GM19397 (cell line): ENCODE measurements around the gene OASL.

Experiments used
- ATAC-seq: cut with Tn5 transposase; IDR thresholded peaks from one replicate; pipeline ENCODE4 v1.9.1; 2021; ENCODE audit warnings: mild to moderate bottlenecking, moderate library complexity; ENCODE audit not compliant: unreplicated experiment

OASL gene

DNA sequence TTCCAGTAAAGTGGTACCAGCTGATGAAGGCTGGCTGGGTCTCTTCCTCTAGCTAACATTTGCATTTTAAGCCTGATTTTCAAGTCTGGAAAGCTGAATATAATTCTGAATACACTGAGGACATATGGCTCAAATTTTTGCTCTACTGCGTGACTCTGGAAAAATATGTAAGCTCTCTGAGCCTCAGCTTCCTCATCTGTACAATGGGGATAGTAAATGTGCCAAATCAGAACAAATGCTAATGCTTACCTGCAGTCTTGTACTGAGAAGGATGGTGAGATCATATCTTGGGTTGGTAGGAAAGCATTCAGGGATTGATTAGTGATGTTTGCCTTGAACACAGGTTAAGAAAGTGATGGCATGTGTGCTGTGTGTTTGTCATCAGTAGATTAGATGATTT is 46.1 kb downstream of the OASL start:
- ATAC-seq = no peak

DNA sequence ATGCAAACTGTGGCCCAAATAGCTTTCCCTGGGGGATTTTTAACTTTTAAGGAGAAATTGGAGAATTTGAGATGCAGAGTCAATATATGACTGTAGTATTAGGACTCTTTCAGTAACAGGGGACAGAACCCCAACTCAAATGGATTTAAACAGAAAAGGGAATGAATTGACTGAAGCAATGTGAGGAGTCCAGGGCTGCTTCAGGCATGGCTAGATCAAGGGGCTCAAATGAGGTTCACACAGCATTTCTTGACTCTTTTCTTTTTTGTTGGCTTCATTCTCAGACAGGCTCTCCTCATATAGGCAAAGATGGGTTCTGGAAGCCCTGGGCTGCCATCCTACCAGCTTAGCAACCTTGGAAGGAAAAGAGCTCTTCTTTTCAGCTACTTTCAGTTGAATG is 47.1 kb downstream of the OASL start:
- no peak for ATAC-seq

DNA sequence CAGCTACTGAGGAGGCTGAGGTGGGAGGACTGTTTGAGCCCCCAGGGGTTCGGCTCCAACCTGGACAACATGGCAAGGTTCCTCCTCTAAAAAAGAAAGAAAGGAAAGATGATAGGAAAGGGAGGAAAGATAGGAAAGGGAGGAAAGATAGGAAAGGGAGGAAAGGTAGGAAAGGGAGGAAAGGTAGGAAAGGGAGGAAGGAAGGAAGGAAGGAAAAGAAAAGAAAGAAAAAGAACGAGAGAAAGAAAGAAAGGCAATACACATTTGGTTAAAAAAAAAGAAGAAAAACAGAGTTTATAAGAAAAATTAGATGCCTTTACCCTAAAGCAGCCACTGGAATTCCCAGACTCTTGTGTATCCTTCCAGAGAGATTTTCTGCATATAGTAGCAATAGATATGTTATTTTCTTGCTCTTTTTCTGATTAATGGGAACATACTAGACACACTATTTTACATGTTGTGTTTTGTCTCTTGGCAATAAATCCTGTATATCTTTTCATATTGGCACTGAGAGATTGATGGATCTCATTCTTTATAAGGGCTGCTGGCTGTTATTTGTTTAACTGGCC is 48.5 kb downstream of the OASL start:
- no peak for ATAC-seq

DNA sequence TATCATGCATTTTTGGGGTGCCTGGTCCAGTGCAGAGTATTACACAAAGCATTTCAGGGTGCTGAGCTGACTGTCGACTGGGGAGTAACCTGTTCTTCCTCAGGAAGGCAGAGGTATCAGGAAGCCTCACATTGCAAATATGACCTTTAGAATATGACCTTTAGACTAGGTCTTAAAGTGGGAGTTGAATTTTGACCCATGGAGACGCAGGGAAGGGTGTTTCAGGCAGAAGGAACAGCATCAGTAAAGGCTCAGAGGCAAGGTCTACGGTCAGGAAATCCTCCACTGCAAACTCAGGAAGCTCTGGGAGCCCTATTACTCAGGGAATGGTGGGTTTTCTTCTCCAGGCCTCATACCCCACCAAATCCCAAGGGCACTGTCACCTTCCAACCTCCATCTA is 49.4 kb downstream of the OASL start:
- no peak for ATAC-seq

DNA sequence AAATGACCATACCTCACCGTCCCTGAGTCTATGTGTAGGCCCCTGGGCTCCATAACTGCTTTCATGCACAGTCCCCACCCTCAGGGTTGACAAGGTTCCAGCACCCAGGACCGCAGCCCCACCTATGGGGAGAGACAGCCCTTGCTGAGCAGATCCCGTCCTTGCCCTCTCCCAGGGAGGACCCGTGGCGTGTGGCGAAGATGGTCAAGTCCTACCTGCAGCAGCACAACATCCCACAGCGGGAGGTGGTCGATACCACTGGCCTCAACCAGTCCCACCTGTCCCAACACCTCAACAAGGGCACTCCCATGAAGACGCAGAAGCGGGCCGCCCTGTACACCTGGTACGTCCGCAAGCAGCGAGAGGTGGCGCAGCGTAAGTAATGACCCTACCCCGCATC is 50.4 kb downstream of the OASL start:
- ATAC-seq = no peak

DNA sequence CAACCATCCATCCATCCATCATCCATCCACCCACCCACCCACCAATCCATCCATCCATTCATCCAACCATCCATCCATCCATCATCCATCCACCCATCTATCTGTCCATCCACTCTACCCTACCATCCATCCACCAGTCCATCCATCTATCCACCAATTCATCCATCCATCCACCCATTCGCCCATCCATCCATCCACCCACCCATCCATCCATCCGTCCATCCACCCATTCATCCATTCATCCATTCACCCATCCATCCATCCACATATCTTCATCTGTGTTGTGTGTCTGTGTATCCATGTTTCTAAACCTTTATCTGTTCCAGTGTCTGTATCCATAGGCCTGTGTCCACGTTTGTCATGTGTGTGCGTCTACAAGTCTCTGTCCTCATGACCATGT is 50.8 kb downstream of the OASL start:
- no peak for ATAC-seq

DNA sequence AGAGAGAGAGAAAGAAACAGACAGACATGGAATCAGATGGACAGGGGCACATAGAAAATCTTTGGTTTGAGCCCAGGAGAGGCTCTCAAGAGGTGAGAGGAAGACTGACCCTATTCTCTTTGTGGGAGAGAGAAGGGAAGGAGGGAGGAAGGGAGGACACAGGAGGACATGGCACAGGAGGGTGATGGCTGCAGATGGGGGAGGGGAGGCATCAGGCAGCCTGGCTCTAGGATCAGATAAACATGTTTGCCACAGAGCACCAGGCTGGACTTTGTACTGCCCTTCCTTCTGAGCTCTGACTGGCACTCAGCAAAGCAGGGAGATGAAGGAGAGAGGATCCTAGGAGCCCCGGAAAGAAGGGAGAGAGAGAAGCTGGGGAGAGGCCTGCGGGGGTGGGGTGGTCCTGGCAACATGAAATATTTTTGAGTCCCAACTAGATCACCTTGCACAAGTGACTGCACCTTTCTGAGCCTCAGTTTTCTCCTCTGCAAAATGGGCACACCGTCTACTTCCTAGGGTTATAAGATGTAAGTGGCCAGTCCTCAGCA is 54.6 kb downstream of the OASL start:
- ATAC-seq = no peak

DNA sequence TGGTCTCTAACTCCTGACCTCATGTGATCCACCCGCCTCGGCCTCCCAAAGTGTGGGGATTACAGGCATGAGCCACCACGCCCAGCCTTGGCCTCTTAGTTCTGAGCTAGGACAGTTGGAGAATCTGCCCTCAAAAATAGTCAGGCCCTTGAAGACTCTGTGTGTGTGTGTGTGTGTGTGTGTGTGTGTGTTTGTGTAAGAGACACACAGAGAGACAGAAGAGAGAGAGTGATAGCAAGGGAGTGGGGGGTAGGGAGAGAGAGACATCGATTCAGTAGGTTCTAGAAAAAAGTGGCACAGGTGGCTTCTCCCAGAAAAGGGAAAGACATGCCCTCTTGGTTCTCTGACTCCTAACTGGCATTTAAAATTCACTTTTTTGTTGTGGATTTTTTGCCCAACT is 55.3 kb downstream of the OASL start:
- no peak for ATAC-seq

DNA sequence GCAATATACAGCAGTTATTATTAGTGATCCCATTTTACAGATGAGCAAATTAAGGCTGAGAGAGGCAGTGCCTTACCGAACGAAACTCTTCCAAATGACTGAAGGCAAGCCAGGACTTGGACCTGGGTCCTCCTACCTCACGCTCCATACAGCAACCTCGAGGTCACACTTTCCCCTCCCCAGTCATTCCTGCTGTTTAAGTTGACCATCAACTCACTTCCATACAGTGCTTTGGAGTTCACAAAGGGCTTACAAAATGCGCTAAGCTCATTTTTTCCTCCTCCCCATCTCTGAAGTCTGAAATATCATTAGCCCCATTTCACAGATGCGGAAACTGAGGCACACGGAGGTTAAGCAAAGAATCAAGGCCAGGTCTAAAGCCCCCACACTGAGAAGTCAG is 56.4 kb downstream of the OASL start:
- ATAC-seq = no peak

DNA sequence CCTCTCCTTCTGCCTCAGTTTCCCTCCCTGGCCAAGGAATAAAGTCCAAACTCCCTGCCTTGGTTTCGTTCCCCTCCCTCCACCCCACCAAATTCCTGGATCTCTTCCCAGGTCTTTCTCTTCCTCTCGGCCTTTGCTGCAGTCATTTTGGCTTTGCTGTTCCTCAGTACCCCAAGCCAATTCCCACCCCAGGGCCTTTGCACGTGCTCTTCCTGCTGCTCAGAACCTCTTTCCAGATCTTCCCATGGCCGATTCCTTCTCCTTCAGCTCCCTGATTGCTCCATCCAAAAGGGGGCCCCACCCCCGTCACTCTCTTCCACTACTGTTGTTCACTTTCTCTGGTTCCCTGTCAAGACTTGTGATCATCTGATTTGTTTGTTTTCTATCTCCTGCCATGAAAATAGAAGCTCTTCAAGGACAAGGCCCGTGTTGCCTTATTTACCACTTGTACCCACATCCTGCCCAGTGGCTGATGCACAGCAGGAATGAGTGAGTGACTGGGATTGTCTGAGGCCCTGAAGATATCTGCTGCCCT is 57.6 kb downstream of the OASL start:
- no peak for ATAC-seq

DNA sequence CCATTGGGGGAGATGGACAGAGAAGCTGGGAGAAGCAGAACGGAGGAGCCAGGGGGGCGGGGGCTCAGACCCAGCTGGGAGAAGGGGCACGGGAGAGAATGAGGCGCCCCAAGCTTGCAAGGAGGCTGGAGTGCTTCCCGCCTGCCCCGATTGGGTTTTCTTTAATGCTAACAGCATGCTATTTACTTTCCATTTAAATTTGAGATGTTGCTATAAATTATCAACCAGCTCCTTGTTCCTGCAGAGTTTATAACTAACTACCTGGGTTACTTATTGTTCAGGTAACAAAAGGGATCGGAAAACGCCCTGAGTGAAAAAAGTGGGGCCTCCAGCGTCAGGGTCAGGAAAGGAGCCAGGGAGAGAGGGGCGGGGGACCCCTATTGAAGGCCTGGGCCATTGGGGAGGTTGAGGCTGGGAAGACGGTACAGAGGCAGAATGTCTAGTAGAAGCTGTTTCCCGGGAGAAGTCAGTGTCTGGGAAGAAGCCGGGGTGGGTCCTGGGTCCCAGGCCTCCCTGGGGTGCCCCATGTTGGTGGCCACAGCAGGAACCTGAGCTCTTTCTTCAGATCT is 58.2 kb downstream of the OASL start:
- ATAC-seq = no peak

DNA sequence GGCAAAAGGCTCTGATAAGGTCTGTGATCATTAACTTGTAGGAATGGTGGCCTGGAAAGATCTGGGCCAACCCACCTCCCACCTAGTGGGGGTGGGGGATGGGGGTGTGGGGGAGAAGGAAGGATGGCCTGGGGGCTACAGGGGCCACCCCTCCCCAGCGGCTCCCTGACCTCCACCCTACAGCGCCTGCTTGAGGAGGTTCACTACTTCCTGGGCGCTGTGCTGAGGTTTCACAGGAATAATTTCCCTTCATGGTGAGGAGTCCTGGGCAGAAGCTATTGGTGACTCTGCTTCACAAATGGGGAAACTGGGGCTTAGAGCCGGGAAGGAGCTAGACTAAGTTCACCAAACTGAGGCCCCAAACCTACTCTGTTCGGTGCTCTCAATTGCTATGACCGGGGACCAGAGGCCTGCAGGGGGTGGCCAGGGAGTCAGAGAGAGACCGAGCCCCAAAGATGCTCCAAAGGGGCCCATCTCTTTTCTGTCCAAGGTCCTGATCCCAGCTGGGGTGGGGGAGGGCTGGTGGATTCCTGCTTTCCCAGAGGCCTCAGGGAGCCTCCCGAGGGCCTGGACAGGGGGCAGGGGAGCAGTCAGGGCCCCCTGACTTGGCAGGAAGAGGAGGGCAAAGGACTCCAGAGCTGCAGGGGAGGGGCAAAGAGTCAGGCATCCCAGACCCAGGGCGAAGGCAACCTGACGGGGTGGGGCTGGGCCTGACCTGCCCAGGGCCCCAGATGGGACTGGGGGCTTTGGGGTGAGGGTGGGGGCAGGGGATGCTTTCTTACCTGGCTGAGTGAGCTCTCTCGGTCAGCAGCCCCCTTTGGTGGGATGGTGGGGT is 59.0 kb downstream of the OASL start:
- ATAC-seq = no peak

DNA sequence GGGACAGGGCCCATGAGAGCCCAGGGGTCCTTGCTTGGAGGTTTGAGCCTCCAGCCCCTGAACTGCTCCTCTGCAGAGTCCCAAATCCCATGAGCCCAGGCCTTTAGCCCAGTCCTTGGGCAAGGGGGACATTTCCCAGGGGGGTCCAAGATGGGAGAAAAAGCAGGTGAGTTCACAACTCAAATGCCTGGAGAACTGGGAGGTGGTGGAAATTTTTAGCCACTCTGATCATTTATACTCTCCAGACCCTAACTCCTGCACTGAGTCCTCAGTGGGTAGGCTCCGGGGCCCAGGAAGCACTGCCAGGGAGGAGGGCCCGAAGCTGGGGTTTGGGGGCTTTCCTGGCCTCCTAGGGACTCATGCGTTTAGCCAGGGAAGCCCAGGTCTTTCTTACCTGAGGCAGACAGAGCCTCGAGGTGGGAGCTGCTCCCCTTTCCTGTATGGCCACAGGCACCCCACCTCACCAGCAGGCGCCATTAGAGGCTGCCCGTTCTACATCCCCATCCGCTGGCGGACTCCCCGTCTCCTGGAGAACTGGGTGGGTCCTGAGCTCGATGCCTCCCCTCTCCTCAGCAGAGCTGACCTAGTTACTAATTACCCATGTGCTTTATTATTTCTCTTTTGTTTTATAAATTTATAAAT is 59.7 kb downstream of the OASL start:
- no peak for ATAC-seq

DNA sequence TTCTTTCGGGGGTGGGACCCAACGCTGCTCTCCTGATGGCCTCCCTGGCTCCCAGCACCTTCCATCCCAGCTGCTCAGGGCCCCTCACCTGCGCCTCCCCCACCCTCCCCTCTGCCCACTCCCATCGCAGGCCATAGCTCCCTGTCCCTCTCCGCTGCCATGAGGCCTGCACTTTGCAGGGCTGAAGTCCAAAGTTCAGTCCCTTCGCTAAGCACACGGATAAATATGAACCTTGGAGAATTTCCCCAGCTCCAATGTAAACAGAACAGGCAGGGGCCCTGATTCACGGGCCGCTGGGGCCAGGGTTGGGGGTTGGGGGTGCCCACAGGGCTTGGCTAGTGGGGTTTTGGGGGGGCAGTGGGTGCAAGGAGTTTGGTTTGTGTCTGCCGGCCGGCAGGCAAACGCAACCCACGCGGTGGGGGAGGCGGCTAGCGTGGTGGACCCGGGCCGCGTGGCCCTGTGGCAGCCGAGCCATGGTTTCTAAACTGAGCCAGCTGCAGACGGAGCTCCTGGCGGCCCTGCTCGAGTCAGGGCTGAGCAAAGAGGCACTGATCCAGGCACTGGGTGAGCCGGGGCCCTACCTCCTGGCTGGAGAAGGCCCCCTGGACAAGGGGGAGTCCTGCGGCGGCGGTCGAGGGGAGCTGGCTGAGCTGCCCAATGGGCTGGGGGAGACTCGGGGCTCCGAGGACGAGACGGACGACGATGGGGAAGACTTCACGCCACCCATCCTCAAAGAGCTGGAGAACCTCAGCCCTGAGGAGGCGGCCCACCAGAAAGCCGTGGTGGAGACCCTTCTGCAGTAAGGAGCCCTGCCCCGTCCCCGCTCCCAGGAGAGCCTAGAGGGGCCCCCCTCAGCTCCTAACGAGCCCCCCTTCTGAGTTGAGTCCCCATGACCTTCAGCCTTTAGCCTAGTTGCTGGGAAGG is 60.5 kb downstream of the OASL start, which contains the start of gene HNF1A:
Gene HNF1A (plus strand): TSS at position 248 of the 924 bp plus-strand sequence. CDS start 226 bp downstream, at position 474.
- no peak for ATAC-seq

DNA sequence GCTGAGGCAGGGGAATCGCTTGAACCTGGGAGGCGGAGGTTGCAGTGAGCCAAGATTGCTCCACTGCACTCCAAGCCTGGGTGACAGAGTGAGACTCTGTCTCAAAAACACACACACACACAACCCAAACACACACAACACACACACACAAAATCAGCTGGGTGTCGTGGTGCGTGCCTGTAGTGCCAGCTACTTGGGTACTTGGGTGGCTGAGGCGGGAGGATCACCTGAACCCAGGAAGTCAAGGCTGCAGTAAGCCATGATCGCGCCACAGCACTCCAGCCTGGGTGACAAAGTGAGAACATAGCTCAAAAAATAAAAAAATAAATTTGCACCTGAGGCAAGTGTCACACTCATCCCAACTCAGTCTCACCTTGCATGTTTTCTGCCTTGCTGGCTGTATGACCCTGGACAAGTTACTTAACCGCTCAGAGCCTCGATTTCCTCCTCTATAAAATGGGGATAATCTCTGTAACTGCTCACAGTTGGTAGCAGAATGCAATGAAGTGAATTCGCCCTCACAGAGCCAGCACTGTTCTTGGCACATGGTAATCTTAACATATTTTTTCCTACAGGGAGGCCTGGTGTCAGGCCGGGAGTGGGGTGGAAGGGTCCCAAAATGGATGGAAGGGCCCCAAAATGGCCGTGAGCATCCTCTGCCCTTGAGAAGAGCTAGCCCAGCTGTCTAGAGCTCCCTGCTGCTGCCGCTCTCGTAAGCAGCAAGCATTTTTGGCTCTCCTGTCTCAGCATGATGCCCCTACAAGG is 61.3 kb downstream of the OASL start:
- ATAC-seq = no peak

DNA sequence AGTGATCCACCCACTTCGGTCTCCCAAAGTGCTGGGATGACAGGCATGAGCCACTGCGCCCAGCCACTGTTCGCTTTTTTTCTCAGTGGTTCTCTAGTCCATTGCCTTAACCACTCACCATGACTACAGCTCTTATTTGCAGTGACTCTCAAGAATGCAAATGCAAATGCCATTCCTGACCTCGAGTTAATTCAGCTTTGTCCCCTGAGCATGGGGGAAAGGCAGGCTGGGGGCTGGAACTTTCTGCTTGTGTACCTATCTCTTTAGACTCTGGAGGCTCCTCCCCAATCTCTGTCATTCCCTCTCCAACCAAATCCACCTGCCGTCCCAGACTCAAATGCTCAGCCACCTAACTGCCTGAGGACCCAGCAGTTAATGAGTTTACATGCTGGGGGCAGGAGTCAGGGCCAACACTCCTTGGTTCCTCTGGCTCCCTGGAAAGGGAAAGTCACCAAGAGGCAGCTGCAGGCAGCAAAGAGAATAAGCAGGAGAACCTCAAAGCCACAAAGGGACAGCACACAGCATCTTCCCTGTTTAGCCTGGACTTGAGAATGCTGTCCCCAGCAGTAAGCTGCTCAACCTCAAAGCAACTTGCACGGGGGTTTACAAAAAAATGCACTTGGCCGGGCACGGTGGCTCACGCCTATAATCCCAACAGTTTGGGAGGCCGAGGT is 66.0 kb downstream of the OASL start:
- ATAC-seq = no peak

DNA sequence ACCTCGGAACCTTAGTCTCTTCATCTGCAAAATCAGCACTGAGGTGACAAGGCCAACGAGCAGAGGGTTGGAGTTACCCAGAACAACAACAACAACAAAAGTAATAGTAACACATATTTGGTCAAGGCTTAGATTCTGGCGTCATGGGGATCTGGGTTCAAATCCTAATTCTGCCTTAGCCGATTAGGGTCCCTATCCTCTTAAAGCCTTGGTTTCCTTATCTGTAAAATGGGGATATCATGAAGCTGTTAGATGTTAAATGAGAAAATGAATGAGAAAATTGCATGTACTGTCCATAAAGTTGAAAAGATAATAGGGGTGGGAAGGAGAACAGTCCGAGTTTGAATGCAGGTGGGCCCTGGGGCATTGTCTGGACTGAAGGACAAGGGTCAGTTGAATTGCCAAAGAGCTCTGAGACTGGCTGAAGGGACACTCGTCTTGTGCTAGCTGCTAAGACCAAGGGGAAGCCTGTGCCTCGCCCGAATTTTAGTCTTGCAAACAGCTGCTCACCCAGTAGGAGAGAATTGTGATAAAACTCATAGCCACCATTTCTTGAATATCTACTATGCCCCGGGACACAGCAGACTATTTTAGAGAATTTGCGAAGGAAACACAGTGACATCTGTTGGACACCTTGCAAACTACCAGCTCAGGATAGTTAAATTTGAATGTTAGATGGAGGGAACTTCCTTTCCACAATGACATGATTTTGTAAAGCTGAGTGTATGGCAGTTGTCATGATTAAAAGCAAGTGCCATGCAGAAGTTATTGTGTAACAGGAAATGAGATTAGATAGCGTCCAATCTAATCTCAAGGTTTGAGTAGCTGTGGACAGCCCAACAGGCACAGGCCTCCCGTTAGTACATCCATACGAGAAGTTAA is 67.5 kb downstream of the OASL start:
- ATAC-seq = no peak

DNA sequence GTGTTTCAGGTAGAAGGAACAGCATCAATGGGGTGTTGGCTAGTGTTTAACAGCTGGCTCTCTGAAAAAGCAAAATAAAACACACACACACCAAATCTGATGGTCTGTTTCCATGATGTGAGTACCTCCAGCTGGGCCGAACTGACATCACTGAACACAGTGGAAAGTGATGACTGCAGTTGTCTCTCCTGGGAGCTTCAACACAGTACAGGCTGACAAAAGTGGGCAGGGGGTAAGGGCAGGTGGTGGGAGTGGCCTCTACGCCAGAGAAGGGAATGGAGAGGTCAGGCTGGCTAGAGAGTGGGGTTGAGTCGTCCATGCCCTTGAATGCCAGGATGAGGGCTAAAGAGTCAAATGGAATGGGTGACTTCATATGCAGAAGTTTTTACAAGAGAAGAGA is 68.7 kb downstream of the OASL start:
- no peak for ATAC-seq
